ENCODE data around the gene LMO7. TPM values are rescaled to one million over a fixed set of nuclear protein-coding genes. Genes with fewer than 3 reads are reported as not detected.
A peak's percentile ranks its signal among the peaks of the same experiment; 100 is the strongest.

Gene LMO7
- total RNA-seq, 1 experiment from 2014 or later = 18.5 TPM

DNA sequence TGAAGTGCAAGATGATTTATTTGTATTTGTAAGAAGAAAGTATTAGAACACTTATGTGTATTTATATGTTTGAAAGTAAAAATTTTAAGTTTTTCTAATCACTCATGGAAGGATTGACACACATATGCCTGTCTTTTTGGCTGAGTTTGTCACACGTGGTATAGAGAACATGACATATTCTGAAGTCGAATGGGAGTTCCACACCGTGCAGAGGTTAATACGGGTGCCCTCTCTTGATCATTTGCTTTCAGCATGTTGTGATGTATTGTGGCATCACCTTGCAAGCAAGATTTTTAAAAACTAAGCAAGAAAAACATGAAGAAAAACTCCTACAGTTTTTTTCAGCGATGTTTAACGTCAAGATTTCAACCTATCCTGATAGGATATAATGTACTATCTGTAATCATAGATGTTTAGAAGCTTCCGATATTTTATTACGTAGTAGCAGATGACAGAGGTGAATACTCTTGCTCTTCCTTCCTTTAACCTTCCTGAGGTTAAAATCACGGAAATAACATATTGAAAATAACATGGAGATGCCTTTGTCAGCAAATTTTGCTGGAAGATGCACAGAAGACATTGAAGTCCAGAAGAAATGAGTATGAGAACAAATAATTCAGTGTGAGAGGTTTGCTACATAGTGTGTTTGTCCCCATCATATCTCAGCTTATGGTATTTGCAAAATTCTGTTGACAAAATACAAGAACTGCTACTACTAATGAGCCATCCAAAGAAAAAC is 231.4 kb downstream of the LMO7 start:
- ChIA-PET CTCF (interaction anchor here (1.7 kb wide), 1 partner anchor 10 kb away, joined by 5 read pairs; no protein-coding TSS in a partner anchor), POLR2A (no interaction called here)
- Mint-ChIP-seq H3K36me3 (no peaks in the 10 kb centered on the region), H3K4me1 (peaks cover 36% of the 10 kb centered on the region), H3K27me3 (ENCODE audit: low read depth) (no peaks in the 10 kb centered on the region), H3K9me3 (peaks cover 9% of the 10 kb centered on the region; the same call in 1 of the 2 replicates), H3K27ac (no peak overlapping the region), H3K4me3 (no peak overlapping the region)
- ATAC-seq (no peak), DNase-seq (ENCODE audit: low spot score) (no peak)
- TF ChIP-seq, protein P1, sequence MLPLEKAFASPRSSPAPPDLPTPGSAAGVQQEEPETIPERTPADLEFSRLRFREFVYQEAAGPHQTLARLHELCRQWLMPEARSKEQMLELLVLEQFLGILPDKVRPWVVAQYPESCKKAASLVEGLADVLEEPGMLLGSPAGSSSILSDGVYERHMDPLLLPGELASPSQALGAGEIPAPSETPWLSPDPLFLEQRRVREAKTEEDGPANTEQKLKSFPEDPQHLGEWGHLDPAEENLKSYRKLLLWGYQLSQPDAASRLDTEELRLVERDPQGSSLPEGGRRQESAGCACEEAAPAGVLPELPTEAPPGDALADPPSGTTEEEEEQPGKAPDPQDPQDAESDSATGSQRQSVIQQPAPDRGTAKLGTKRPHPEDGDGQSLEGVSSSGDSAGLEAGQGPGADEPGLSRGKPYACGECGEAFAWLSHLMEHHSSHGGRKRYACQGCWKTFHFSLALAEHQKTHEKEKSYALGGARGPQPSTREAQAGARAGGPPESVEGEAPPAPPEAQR (CRISPR knock-in tag; IDR thresholded peaks at IDR 0.05) = no peak
- TF ChIP-seq, protein P2, sequence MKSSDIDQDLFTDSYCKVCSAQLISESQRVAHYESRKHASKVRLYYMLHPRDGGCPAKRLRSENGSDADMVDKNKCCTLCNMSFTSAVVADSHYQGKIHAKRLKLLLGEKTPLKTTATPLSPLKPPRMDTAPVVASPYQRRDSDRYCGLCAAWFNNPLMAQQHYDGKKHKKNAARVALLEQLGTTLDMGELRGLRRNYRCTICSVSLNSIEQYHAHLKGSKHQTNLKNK (CRISPR knock-in tag; IDR thresholded peaks at IDR 0.05) = no peak
- TF ChIP-seq SMAD3 (CRISPR knock-in tag; IDR thresholded peaks at IDR 0.05; ENCODE audit: borderline replicate concordance) = no peak

DNA sequence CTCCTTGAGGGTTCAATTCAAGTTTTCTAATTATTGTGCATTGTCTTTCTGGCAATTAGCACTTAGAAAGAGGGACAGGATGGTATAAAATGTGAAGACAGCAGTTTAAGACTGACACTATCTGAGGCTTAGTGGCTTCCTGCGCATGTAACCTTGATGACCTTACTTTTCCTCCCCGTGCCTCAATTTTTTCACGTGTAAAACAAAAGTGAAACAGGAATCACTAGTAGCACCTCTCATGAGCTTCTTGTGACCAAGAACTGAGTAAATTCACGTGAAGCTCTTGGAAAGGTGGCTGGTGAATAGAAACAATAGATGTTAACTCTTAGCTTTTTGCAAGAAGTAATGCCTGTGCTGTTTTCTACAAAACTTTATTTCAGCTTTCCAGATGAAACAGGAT is 233.9 kb downstream of the LMO7 start:
- peaks cover 44% of the 10 kb centered on the region for H3K4me1 Mint-ChIP-seq
- no peak for ATAC-seq
- H3K36me3 Mint-ChIP-seq = no peaks in the 10 kb centered on the region
- no peak for DNase-seq (ENCODE audit: low spot score)
- peak overlapping the region; percentile 72 for H3K27ac Mint-ChIP-seq
- no peaks in the 10 kb centered on the region for H3K9me3 Mint-ChIP-seq
- TF ChIP-seq NFATC4 (CRISPR knock-in tag; IDR thresholded peaks at IDR 0.05) (no peak), ATF1 (CRISPR knock-in tag; IDR thresholded peaks at IDR 0.05) (no peak), NFYB (CRISPR knock-in tag; conservative IDR thresholded peaks at IDR 0.05; ENCODE audit: low read depth) (no peak), FOXJ3 (CRISPR knock-in tag; IDR thresholded peaks at IDR 0.05; ENCODE audit: borderline replicate concordance) (no peak), CBFB (CRISPR knock-in tag; IDR thresholded peaks at IDR 0.05; ENCODE audit: low read depth) (no peak), SP1 (CRISPR knock-in tag; conservative IDR thresholded peaks at IDR 0.05) (no peak), ZNF263 (CRISPR knock-in tag; IDR thresholded peaks at IDR 0.05; ENCODE audit: low read depth) (no peak), NFE2L1 (CRISPR knock-in tag; IDR thresholded peaks at IDR 0.05) (no peak), TEAD1 (CRISPR knock-in tag; IDR thresholded peaks at IDR 0.05) (no peak), SOX15 (CRISPR knock-in tag; IDR thresholded peaks at IDR 0.05) (no peak), MYBL2 (CRISPR knock-in tag; IDR thresholded peaks at IDR 0.05) (no peak)
- TF ChIP-seq, protein P2 (CRISPR knock-in tag; IDR thresholded peaks at IDR 0.05) = no peak
- TF ChIP-seq, protein P3, sequence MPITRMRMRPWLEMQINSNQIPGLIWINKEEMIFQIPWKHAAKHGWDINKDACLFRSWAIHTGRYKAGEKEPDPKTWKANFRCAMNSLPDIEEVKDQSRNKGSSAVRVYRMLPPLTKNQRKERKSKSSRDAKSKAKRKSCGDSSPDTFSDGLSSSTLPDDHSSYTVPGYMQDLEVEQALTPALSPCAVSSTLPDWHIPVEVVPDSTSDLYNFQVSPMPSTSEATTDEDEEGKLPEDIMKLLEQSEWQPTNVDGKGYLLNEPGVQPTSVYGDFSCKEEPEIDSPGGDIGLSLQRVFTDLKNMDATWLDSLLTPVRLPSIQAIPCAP (CRISPR knock-in tag; IDR thresholded peaks at IDR 0.05) = no peak
- TF ChIP-seq, protein P4, sequence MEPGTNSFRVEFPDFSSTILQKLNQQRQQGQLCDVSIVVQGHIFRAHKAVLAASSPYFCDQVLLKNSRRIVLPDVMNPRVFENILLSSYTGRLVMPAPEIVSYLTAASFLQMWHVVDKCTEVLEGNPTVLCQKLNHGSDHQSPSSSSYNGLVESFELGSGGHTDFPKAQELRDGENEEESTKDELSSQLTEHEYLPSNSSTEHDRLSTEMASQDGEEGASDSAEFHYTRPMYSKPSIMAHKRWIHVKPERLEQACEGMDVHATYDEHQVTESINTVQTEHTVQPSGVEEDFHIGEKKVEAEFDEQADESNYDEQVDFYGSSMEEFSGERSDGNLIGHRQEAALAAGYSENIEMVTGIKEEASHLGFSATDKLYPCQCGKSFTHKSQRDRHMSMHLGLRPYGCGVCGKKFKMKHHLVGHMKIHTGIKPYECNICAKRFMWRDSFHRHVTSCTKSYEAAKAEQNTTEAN (CRISPR knock-in tag; IDR thresholded peaks at IDR 0.05) = no peak
- no peak overlapping the region for H3K4me3 Mint-ChIP-seq
- H3K27me3 Mint-ChIP-seq (ENCODE audit: low read depth) = no peaks in the 10 kb centered on the region
- ChIA-PET POLR2A (no interaction called here), CTCF (interaction anchor here (0.7 to 2.9 kb wide), 17 partner anchors 8 to 1034 kb away, joined by 3 to 38 read pairs (median 4); no protein-coding TSS in a partner anchor)

DNA sequence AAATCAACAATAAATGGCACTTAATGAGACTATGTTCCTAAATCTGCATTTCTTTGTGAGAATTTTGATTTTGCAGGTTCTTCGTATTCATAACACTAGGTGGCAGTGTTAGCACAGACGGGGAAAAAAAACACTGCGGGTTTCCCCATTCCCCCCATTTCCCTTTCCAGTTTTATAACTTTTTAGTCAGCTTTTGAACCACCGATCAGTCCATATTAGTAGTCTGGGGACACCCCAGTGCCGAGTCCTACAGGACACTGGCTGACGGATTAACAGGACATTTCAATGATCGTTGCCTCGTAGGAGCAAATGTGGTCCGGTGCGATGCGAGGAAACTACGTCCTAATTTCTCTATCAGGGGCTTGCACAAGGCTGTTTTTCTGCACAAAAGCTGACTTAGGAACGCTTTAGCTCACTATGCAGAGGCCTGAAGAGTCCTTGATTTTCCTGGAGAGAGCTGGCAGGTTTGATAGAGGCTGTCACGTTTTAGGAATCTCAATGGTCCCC is 234.3 kb downstream of the LMO7 start:
- Mint-ChIP-seq H3K27ac (peak overlapping the region; percentile 72; the same call in 1 of the 2 replicates), H3K4me3 (no peak overlapping the region), H3K9me3 (no peaks in the 10 kb centered on the region), H3K36me3 (no peaks in the 10 kb centered on the region), H3K4me1 (peaks cover 48% of the 10 kb centered on the region), H3K27me3 (ENCODE audit: low read depth) (no peaks in the 10 kb centered on the region)
- DNase-seq (ENCODE audit: low spot score) (no peak), ATAC-seq (no peak; the same call in 1 of the 2 replicates)
- POLR2A ChIA-PET = no interaction called here
- CTCF ChIA-PET = interaction anchor here (0.7 to 2.9 kb wide), 18 partner anchors 8 to 1033 kb away, joined by 3 to 38 read pairs (median 4); no protein-coding TSS in a partner anchor
- TF ChIP-seq JAZF1 (CRISPR knock-in tag; IDR thresholded peaks at IDR 0.05) = no peak
- TF ChIP-seq, protein P5, sequence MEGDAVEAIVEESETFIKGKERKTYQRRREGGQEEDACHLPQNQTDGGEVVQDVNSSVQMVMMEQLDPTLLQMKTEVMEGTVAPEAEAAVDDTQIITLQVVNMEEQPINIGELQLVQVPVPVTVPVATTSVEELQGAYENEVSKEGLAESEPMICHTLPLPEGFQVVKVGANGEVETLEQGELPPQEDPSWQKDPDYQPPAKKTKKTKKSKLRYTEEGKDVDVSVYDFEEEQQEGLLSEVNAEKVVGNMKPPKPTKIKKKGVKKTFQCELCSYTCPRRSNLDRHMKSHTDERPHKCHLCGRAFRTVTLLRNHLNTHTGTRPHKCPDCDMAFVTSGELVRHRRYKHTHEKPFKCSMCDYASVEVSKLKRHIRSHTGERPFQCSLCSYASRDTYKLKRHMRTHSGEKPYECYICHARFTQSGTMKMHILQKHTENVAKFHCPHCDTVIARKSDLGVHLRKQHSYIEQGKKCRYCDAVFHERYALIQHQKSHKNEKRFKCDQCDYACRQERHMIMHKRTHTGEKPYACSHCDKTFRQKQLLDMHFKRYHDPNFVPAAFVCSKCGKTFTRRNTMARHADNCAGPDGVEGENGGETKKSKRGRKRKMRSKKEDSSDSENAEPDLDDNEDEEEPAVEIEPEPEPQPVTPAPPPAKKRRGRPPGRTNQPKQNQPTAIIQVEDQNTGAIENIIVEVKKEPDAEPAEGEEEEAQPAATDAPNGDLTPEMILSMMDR (IDR thresholded peaks at IDR 0.05) = peak; percentile 68
- TF ChIP-seq JUN (CRISPR knock-in tag; IDR thresholded peaks at IDR 0.05) = no peak

All from WTC11 (cell line).